HG02870 (cell line): ENCODE measurements around the gene ZBTB20.

ENCODE experiments used
- ATAC-seq: cut with Tn5 transposase; IDR thresholded peaks from one replicate; pipeline ENCODE4 v1.9.1; 2021; ENCODE audit warnings: mild to moderate bottlenecking, moderate library complexity; ENCODE audit not compliant: unreplicated experiment

Gene ZBTB20

GRCh38 chr3:114794894-114795630 lies 352.0 kb downstream of the ZBTB20 start:
- ATAC-seq, result no peak

- no peak for ATAC-seq
These were observed 354.7 kb downstream of the ZBTB20 start for GRCh38 chr3:114792159-114792918.

- ATAC-seq, result no peak
These were observed 356.3 kb downstream of the ZBTB20 start for GRCh38 chr3:114790752-114791151.

GRCh38 chr3:114789803-114790202 lies 357.3 kb downstream of the ZBTB20 start:
- ATAC-seq, result no peak

- no peak for ATAC-seq
These were observed 371.7 kb downstream of the ZBTB20 start for GRCh38 chr3:114775395-114775794.

GRCh38 chr3:114770874-114771273 lies 376.2 kb downstream of the ZBTB20 start:
- ATAC-seq, result no peak

- ATAC-seq, result no peak
These were observed 383.0 kb downstream of the ZBTB20 start for GRCh38 chr3:114764056-114764492.

GRCh38 chr3:114762144-114762543 lies 384.9 kb downstream of the ZBTB20 start:
- ATAC-seq, result no peak

- ATAC-seq, result peak; percentile 39
These were observed 386.4 kb downstream of the ZBTB20 start for GRCh38 chr3:114760679-114761078.

- ATAC-seq, result no peak
These were observed 388.0 kb downstream of the ZBTB20 start for GRCh38 chr3:114758831-114759699.

GRCh38 chr3:114756506-114757279 lies 390.4 kb downstream of the ZBTB20 start:
- peak; percentile 77 for ATAC-seq

- ATAC-seq, result no peak
These were observed 400.6 kb downstream of the ZBTB20 start for GRCh38 chr3:114746502-114746901.

GRCh38 chr3:114745322-114746240 lies 401.5 kb downstream of the ZBTB20 start:
- no peak for ATAC-seq

GRCh38 chr3:114743746-114744485 lies 403.2 kb downstream of the ZBTB20 start:
- no peak for ATAC-seq

- ATAC-seq, result no peak
These were observed 406.0 kb downstream of the ZBTB20 start for GRCh38 chr3:114741066-114741465.

- no peak for ATAC-seq
These were observed 407.5 kb downstream of the ZBTB20 start for GRCh38 chr3:114739627-114740026.

- no peak for ATAC-seq
These were observed 414.7 kb downstream of the ZBTB20 start for GRCh38 chr3:114732353-114732752.

- ATAC-seq, result no peak
These were observed 416.7 kb downstream of the ZBTB20 start for GRCh38 chr3:114730397-114730796.

- peak; percentile 54 for ATAC-seq
These were observed 419.7 kb downstream of the ZBTB20 start for GRCh38 chr3:114727373-114727772.
